Astrocyte of the cerebellum (primary cell): ENCODE measurements around the gene ELFN1.

Source experiments
- DNase-seq: peaks from one replicate; pipeline ENCODE4 v3.0.0-alpha.2; 2011; ENCODE audit warnings: low read depth
- H3K4me3 ChIP-seq: 2 replicates; pipeline ENCODE4 v1.5.1; 2011; ENCODE audit warnings: mild to moderate bottlenecking, low read depth, low read length, moderate library complexity
- CTCF ChIP-seq: IDR thresholded peaks from 2 replicates; pipeline ENCODE4 v1.5.1; 2012; ENCODE audit warnings: low read length, low read depth, moderate library complexity, mild to moderate bottlenecking; ENCODE audit errors: missing control alignments
- in situ Hi-C: cut with HindIII; loops from 2 replicates; pipeline ENCODE4 v1.10.0; 2017; ENCODE audit warnings: low sequenced_read_pairs

ELFN1 gene

GRCh38 chr7:1689311-1689710 is 19.2 kb downstream of the ELFN1 start:
- TF ChIP-seq CTCF, result no peak
- in situ Hi-C loops, result no loop called here
- H3K4me3 ChIP-seq, result no peak overlapping the region
- no peak for DNase-seq

- no peak for TF ChIP-seq CTCF
- in situ Hi-C loops, result no loop called here
Observed at GRCh38 chr7:1690359-1690958, 20.4 kb downstream of the ELFN1 start.

DNA sequence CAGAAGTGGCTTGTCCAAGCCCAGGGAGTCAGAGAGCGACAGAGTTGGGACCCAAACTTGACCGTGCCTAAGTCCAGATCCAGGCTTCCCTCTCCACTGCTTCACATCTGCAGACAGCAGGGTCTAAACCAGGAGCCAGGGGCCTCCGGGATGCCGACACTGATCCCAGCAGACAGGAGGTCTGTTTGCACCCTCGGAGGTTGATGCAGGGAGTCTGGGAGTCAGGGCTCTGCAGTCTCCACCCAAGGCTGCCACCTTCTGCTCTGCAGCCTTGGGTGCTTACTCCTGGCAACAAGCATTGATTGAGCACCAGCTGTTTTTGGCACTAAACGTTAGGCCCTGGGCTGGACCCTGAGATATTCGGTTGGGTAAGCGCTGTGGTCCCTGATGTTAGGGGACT is 21.0 kb downstream of the ELFN1 start:
- no peak for TF ChIP-seq CTCF
- no peak for DNase-seq
- in situ Hi-C loops, result no loop called here
- no peak overlapping the region for H3K4me3 ChIP-seq

More at GRCh38 chr7:1690359-1690958, 20.4 kb downstream of the ELFN1 start:
- DNase-seq, result no peak
- H3K4me3 ChIP-seq, result no peak overlapping the region

DNA sequence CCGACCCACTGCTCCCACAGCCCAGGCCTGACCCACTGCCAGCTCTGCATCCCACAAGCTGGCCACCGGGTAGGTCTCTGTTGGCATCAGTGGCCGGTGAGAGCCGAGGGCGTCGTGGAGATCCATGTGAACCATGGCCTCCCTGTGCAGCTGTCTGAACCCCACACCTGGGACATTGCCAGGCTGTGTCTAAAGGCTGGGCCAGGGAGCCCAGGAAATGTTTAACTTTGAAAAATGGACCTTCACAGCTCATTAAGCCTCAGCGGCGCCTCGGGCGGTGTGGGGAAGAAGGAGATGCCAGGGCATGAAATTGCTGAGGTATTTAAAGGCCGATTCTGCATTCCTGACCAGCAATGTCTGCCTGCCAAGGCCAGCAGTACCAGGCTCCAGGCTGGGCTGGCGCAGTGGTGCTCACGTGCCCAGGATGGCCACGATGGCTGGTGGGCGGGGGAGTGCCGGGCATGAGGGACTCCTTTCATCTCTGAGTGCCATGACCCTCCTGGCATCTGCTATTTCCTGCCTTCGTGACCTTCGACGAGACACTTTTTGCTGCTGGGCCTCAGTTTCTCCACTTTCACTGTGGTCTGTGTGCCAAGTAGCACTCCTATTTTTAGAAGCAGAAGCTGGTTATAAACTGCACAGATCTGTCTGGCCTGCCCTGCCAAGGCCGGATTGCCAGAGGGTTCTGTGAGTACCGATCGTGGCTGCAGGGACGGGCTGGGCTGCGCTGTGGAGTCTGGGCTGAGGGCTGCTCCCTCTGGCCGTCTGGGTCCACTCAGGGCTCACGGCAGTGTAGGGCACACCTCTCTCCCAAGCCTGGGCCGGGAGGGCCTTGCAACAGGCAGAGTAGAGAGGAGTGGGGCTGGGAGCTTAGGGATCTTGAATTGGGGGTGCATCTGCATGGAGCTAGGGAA is 21.8 kb downstream of the ELFN1 start:
- in situ Hi-C loops, result no loop called here
- no peak for TF ChIP-seq CTCF
- no peak overlapping the region for H3K4me3 ChIP-seq
- DNase-seq, result peak; percentile 24

- TF ChIP-seq CTCF, result no peak
- in situ Hi-C loops, result no loop called here
- no peak for DNase-seq
- H3K4me3 ChIP-seq, result no peak overlapping the region
Observed at GRCh38 chr7:1692515-1693418, 22.7 kb downstream of the ELFN1 start.

GRCh38 chr7:1693419-1693990 is 23.4 kb downstream of the ELFN1 start:
- no peak for TF ChIP-seq CTCF
- in situ Hi-C loops, result no loop called here
- no peak overlapping the region for H3K4me3 ChIP-seq
- DNase-seq, result no peak
